Measurements from ENCODE around the gene ZNF736. TPM values are rescaled to one million over a fixed set of nuclear protein-coding genes. Genes with fewer than 3 reads are reported as not detected.

Gene ZNF736
- polyA plus RNA-seq, 5 donors = 14.1 to 24.3 (median 21.9) TPM

DNA sequence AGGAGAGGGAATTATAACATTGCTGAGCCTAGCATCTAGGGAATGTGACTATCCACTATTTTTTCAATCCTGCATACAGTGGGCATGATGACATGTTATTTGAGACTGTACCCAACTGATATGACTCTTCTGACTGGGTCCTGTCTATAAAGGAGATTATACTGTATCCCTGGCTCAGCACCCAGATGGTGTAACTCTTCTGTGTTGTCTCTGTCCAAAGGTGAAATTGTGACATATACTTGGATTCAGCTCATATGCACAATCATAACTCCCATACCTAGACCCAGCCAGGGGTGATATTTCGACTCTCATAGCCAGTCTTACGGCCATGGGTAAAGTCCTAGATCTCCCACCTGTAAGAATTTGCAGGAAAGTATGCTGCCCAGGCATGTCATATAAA is 59.3 kb downstream of the ZNF736 start:
- DNase-seq = no peak

DNA sequence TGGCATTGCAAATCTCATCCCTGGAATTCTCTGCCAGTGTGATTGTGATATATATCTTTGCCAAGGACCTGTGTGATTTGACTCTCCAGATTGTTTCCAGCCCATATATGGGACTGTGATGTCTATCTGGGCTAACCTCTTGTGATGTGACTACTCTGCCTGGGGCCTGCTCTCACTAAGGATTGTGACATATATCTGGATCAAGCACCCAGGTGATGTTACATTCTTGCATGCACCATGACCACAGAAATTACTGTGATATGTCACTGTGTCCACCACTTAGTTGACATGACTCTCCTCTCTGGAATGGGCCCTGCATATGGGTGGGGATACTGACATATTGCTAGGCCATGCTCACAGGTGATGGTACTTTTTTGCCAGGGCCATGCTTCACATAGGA is 86.6 kb downstream of the ZNF736 start:
- no peak for DNase-seq

Other genes with a start within 250 kb of the ZNF736 start
- gene ZNF735, start 106.8 kb upstream of the ZNF736 start, polyA plus RNA-seq (ENCODE audit: insufficient read depth in 1 of 5, insufficient read length in 5 of 5, low replicate concordance in 1 of 5) = not detected
- gene ZNF679, start 85.5 kb upstream of the ZNF736 start, polyA plus RNA-seq (ENCODE audit: insufficient read depth in 1 of 5, insufficient read length in 5 of 5, low replicate concordance in 1 of 5) = not detected
- gene ZNF680, start 249.1 kb downstream of the ZNF736 start, polyA plus RNA-seq (ENCODE audit: insufficient read depth in 1 of 5, insufficient read length in 5 of 5, low replicate concordance in 1 of 5) = 10 to 100 TPM; 15.4 to 26.4 (median 18.6) TPM

Measured in right lung (tissue), 5 donors.